TTC549 (cell line): Measurements from ENCODE around the gene TRAIP.
"Not testable (repeated sequence)": the region's sequence is repeated elsewhere in the genome, so short reads cannot be mapped to it uniquely, and the experiment has no call there.

ENCODE experiments used
- FAIRE-seq: peaks from 2 replicates; lab custom pipeline; 2012; peaks lifted over from hg19 to GRCh38; lab: Jason Lieb, UNC

The TRAIP gene, protein sequence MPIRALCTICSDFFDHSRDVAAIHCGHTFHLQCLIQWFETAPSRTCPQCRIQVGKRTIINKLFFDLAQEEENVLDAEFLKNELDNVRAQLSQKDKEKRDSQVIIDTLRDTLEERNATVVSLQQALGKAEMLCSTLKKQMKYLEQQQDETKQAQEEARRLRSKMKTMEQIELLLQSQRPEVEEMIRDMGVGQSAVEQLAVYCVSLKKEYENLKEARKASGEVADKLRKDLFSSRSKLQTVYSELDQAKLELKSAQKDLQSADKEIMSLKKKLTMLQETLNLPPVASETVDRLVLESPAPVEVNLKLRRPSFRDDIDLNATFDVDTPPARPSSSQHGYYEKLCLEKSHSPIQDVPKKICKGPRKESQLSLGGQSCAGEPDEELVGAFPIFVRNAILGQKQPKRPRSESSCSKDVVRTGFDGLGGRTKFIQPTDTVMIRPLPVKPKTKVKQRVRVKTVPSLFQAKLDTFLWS

DNA sequence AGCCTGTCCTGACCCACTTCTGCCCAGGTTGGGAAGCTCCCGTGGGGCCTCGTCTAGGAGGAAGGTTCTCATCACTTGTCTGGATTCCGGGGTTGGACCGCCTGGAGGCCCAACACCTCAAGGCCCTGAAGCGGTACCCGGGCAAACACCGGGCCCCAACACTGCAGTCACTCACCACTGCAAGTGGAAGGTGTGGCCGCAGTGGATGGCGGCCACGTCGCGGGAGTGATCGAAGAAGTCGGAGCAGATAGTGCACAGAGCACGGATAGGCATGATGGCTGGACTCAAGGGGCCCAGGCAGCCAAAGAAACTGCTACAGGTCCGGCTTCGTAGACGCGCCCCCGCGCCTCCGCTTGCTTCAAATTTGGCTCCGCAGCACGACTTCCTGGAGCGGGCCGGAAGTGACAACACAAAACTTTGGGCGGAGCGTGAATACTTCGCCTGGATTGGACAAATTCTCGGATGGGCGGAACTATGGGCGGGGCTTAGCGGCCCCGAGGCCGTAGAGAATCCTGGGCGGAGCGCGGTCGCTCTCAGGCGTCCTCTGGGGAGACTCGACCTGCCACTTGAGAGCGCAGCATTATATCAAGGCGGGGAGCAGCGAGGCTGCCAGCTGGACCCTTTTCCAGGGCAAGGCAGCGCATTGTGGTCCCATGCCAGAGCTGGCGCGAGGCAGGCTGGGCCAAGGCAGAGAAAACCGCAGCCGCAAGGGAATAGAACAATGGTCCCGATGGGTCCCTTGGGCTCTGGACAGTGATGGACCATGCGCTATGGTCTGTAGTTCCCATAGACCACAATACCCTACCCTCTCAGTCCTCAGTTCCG is at the start of gene TRAIP:
TRAIP (minus strand) TSS at position 384 of the 825 bp plus-strand sequence; CDS start at position 273, 111 bp downstream.
- FAIRE-seq = peak; percentile 95

DNA sequence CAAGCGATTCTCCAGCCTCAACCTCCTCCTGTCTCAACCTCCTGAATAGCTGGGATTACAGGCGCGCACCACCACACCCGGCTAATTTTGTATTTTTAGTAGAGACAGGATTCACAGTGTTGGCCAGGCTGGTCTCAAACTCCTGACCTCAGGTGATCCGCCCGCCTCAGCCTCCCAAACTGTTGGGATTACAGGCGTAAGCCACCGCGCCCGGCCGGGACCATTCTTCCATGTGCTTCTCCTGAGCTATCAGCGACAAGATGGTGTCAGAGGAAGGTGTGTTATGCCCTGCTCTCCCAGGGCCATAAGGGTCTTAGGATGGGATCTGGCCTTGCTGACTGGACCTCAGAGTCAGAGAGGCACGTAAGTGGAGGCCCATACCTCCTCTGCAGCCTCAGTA is 48.1 kb upstream of the TRAIP start:
- FAIRE-seq = not testable (repeated sequence)

DNA sequence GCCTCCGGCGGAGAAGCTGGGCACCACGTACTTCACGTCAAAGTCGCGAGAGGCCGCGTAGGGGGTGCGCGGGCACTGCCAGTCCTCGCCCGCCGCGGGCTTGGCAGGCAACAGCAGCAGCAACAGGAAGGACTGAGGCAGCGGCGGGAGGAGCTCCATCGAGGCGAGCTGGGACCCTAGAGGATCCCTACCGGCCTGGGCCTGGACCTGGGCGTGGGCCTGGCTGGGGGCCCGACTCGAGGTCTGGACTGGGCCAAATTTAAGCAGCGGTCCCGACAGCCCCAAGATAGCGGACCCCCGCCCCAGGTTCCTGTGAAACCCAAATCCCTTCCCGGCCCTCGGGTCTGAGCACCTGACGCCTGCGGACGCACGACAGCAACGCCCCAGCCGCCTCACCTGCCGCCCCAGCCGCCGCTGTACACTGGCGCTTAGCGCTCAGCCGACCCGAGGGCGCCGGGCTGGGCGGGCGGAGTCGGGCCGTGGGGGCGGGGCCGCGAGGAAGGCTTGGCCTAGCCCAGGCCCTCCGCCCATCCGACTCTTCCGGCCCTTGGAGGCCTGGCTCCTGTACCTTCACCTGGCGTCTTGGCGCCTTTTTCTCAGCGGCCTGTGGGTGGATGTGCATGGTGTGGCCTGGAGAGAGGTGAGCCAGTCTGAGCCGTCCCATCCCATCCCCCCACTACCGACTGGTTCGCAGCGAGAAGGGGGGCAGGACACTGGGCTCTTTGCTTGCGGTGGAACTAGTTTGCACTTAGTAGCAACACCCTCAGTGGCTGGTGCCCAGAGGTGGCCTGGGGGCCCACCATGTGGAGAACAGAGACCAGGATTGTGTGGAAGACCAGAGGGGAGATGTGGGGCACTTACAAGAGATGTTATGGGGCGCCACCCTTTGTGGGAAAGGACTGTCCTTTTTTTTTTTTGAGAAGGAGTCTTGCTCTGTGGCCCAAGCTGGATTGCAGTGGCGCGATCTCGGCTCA is 47.4 kb upstream of the TRAIP start, which contains the start of gene MST1R:
MST1R (minus strand) TSS at position 423 of the 974 bp plus-strand sequence; CDS start at position 159, 264 bp downstream.
- FAIRE-seq = no peak

DNA sequence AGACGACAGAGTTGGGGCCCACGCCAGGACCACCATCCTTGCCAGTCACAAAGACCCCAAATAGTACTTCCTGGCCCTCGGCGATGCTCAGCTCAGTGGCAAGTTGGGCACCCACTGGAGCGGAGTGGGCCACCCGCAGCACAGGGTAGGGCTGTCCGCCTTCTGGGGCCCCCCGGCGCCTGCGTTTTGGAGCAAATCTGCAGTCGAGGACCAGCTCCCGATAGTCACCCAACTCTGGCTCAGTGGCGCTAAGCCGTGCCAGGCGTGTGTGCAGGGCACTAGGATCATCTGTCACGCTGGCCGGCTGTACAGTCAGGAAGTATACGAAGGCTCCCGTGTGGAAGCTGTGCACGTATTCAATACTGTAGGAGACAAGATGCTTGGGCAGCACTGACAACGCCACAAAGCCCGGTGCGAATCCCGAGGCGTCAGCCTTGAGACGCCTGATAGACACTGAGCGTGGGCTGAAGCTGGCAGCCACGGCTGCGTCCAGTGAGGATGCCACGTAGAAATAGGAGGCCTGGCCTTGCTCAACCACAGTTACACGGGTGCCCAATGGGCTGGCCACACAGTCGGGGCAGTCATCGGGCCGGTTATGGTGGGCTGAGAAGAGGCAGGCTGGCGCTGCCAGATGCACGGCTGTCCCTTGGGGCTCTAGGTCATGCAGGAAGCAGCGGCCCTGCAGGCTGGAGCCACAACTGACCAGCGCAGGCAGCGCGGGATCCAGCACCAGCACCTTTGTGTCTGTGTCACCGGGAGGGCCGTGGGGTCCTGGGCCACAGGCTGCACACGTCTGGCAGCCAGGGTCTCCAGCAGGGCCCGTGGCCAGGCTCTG is 46.4 kb upstream of the TRAIP start:
- no peak for FAIRE-seq

DNA sequence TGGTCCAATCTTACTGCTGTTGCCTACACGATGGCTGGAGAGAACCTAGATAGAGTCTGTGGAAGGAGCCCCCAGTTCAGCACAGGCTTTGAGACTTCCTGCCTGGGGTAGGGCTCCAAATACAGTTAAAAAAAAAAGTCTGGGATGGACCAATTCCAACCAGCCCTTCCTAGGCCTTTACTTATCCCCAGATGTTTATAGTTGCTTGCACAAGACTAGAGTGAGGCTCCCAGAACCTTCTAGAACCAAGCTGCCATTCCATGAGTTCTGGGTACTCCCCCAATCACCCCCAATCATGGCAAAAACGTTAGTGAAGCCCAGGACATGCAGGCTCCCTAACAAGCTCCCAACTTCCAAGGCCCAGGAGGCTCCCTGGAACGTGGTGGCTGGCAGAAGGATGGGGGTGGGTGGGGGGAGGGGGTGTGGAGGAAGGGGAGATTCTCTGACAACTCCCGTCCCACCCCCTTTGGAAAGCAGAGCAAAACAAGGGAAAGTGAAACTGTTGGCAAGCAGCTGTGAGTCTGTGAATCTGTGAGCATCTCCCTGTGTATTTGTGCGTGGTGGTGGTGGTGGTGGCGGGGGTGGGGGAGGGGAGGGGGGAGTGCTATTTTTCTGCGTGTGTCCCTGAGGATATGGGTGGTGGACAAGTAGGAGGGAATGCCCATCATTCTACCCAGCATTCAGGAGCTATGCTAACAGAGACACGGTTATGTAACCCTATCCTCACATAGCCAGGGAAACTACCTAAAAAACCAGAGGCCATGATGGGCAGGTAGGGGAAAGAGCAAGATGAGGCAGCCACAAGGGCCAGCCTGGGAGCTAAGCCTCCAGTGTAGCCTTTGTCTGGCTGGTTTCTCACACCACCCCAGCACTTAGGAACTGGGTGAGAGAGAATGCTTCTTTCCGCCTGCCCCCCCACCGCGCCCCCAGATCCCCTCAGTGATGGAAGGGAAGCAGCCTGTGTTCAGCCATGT is 45.3 kb upstream of the TRAIP start:
- no peak for FAIRE-seq

DNA sequence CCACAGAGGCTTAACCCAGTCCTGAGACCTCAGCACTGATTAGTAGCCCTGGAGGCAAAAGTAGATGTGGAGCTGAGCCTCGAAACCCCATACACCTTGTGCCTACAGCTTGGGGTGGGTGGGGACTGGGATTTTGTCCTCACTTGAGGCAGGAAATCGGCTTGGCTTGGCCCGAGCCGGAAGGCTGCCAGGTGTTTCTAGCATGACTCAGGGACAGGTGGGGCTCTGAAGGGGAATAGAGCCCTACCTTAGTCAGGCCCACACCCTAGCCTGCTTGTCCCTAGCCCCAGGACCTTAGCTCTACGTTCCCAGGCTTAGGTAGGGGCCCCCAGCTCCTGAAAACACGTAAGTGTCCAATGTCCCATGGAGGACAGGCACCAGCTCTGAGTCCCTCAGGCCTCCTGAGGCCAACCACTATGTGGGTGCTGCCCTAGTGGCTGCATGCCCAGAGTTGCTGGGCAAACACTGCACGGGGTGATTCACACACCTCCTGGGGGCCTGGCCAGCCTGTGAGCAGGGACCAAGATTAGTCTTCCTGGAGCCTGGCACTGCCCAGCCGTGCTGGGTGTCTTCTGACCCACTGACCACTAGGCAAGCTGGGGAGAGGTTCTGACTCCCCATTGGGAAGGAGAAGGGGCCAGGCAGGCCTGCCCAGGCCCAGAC is 44.3 kb upstream of the TRAIP start:
- no peak for FAIRE-seq

DNA sequence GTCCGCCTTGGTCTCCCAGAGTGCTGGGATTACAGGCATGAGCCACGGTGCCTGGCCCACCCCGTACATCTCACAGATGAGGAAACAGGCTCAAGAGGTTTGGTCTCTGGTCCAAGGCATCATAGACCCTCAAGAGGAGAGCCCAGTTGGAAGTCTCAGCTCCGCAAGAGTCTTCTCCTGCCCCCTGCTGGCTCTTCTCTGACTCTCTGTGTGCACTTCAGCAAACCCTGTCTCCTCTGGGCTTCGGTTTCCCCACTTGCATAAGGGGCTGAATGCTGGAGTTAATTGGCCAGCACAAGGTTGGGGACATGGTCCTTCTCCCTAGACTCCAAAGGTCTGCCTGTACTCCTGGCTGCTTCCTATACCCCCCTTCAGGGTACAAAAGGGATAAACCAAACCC is 43.5 kb upstream of the TRAIP start:
- no peak for FAIRE-seq

DNA sequence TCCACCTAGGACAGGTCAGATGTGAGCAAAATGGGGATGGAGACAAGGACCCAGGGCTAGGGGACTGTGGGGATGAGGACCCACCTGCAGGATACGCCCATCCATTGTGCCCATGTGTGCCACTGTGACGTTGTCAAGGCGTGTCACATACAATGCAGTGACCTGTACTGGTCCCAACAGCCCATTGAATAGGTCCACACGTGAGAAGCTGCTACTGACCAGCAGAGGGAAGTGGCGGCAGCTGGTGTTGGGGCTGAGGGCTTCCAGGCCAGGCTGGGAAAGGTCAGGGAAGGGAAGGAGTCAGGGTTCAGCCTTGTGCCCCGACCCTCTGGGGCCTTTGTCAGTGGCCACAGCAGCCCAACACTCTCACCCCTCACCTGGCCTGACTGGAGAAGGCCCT is 42.6 kb upstream of the TRAIP start:
- FAIRE-seq = no peak

DNA sequence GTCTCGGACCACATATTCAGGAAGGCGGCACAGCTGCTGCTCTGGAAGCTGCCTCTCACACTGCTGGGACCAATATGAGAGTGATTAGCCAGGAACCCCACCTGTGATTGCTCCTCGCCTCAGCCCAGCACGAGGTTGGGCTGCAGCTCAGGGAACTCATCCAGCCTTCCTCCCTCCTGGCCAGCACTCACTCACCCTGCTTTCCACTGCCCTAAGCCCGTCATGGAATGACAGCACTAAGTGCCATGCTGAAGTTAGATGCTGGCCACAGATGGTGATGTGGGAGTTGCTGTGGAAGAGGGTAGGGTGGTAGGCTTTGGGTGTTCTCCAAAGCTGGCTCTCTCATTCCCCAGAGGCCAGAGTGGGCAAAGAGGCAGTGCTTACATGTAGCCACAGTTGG is 40.0 kb upstream of the TRAIP start:
- FAIRE-seq = no peak

DNA sequence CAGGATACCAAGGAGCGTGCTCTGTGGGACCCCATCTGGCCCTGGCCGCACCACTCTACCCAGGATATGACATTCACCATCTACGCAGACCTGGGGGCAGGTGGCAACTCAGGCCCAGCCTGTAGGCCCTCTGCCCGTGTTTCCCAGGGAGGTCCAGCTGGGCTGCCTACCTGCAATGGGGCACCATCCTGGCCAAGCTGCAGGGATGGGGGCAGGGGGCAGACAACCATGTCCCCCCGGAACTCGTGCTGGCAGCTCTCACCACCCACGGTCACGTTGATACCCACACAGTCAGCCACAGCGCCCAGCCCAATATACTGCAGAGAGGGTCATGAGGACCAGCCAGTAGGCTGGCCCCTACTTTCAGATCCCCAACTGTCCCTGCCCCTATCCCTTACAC is 39.4 kb upstream of the TRAIP start:
- no peak for FAIRE-seq

DNA sequence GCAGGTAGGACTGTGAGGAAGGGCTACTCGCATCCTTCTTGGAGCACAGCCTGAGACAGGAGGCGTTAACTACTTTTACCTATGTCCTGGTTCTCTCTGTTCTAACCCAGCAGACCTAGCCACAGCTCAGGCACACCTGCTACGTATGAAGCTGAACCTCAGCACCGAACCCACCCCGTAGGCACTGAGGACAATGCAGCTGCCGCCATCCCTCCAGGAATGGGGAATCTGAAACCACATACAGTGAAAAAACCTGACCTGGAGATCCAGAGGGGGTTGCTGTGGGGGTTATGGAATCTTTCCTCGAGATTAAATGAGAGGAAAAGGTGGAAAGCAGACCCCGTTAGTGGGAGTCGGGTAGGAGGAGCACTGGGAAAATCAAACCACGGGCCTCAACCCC is 32.9 kb upstream of the TRAIP start:
- no peak for FAIRE-seq

DNA sequence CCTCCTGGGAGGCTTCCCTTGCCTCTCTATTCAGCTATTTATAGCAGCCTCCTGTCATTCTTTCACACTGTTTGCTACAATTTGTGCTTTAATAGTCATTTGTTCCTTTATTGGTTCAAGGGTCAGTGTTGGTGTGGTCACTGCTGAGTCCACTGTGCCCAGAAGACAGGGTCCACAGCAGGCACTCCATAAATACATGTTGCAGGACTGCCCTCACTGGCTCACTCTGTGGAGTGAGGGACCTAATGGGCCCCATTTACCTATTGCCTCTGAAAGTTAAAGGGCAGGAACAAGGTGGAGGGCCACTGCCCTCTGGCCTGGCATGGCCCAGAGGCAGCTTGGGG is 30.5 kb upstream of the TRAIP start:
- no peak for FAIRE-seq

DNA sequence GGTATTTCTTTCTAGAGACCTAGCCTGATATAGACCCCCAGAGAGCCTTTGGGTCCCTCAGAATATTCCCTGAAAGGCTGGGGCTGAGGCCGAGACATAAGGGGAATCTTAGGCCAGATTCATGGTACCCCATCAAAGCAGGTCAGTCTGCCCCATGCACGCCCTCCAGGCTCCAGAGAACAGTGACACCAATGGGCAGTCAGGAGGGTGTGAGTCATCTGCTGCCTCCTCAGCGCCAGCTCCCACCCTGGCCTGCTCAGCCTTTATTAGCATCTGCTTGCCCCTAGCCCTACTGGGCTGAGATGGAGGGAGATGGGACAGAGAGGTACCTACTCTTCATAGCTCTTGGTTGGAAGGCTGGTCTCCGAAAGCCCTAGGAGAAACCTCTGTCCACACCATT is 27.6 kb upstream of the TRAIP start:
- no peak for FAIRE-seq

DNA sequence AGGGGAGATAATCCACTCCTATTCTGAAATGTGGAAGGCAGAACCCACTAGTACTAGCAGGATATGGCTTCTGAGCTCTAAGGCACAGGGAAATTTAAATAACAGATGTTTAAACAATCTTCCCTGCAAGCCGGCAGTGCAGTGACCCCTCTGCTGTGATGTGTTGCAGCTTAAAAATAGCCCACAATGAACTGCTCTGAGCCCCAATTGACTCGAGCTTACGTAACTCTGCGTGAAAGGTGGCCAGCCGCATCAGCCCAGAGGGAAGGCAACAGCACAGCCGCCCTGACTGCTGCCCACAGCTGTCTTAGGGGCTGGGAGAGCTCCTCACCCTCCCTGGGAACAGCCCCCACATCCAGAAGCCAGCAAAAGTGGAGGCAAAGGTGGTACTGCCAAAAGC is 25.8 kb upstream of the TRAIP start:
- FAIRE-seq = no peak

DNA sequence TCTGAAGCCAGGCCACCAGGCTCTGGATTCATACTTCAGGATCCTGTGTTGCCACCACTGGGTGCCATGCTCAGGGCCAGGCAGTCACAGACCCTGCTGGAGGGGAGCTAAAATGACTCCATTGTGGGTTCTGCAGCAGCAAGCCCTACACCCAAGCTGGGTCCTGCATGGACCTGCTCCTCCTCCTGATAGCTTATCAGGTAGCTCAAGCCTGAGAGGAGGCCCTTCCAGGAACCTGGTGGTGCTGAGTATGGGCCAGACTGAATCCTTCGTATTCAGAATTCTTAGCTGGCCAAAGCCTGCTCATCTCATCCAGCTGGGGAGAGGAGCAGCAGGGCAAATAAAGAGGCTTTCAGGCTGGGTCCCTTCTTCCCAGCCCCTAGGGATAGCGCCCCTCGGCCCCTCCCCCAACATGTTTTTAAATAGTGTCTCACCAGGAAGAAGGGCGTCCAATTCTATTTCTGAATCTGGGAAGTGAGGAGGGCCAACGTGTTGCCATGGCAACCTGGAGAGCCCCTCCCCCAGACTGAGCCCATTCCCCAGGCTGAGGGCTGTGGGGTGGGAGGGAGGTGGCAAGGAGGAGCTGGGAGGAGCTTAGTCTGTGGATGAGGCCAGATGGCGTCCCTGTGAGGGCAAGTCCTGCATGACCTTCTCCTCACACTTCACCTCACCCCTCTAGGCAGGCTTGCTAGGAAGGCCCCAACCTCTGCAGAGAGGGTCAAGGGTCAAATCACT is 24.4 kb upstream of the TRAIP start:
- FAIRE-seq = no peak

DNA sequence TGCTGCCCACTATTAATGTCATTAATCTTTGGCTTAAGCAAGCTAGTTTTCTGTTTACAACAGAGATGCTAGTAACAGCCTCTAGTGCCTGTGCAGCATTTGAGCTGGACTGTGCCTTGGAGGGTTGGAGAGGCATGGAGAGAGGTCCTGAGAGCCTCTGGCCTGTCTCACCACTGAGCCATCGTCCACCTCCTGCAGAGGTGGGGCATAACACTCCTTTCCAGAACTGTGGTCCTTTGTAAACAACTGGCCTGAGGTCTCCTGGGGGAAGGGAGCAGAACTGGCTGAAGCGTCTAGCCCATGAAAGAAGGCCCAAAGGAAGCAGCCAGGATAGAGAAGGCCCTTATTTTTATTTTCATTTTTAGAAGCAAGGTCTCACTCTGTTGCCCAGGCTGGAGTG is 23.4 kb upstream of the TRAIP start:
- FAIRE-seq = no peak

DNA sequence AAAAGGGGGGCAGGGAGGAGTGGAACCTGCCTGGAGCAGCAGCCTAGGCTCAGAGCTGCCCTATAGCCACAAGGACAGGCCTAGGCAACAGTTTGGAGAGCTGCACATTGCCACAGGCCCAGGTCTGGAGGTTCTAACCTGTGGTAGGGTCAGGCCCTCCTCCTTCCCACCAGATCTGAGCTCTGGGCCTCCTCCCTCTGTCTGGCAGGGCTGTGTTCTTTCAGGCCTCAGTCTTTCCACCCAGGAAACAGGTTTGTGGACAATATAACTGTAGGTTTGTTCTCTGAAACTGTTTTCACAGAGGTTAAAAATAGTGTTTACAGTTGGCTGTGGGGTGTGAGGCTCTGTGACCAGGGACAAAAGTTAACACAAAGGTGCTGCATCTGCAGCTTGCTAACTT is 22.3 kb upstream of the TRAIP start:
- FAIRE-seq = no peak

DNA sequence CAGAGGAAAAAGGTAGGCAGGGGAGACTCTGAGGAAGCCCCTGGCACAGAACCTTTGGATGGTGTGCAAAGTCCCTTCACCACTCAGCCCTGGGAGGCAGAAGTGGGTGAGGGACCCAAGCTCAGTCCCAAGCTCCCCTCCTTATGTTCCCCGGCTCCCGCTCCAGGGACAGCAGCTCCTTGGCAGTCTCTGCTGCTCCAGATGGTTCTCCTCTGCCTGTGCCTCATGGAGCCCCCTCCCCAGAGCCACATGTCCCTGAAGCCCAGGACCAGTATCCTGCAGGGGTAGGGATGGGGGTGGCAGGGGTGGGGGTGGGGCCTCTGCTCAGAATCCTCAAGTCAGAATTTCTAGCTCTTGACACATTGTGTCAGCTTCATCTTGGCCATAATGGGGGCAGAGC is 21.4 kb upstream of the TRAIP start:
- FAIRE-seq = no peak

DNA sequence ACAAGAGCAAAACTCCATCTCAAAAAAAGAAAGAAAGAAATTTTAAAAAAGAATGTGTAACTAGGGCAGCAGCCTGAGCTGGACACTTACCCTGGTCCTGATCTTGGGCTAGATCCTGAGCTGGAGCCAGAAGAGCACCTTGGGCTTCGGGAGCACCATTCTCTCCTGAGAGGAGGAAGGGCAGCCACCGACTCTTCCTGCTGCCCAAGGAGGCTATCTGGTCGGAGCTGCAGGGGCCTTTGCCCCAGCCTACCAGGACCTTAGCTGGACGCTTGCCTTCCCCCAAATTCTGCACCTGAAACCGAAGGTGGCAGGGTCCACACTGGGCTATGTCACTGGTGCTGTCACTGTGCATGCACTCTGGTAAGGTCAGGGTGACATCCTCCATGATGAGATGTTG is 20.2 kb upstream of the TRAIP start:
- no peak for FAIRE-seq
